GM21717 (cell line): Measurements from ENCODE around the gene STK11.

Experiments
- ATAC-seq: cut with Tn5 transposase; IDR thresholded peaks from one replicate; pipeline ENCODE4 v1.9.1; 2021; ENCODE audit warnings: mild to moderate bottlenecking, moderate library complexity; ENCODE audit not compliant: unreplicated experiment

STK11 gene

GRCh38 chr19:1224047-1224825 is 18.7 kb downstream of the STK11 start:
- no peak for ATAC-seq

DNA sequence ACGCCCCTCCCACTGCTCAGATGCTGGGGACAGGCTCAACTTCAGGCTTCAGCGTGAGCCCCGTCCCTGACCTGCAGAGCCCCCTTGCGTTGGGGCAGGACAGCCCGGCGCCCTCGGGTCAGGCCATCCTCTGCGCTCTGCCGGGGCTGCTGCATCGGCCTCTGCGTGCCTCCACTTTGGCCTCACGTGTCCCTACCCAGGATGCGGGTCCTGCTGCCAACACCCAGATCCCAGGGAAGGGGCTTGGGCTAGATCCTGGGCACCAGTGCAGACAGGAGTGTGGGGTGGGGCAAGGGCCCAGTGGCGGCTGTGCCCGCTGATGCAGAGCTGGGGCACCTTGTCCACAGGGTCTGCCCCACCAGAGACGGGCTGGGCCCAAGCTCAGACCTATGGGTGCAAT is 19.3 kb downstream of the STK11 start:
- ATAC-seq: no peak

- no peak for ATAC-seq
These were observed 20.1 kb downstream of the STK11 start for GRCh38 chr19:1225440-1226226.

DNA sequence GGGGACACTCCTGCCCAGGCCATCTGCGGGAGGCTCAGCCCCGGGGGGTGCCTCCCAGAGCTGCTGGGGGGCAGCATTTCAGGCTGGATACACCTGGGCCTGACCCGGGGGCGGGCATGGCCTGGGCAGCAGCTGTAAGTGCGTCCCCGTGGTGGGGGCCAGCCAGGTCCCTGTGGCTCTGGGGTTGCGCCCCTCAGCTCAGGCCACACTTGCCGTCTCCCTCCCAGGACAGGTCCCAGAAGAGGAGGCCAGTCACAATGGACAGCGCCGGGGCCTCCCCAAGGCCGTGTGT is 20.6 kb downstream of the STK11 start:
- no peak for ATAC-seq

GRCh38 chr19:1226522-1227303 is 21.1 kb downstream of the STK11 start:
- no peak for ATAC-seq

DNA sequence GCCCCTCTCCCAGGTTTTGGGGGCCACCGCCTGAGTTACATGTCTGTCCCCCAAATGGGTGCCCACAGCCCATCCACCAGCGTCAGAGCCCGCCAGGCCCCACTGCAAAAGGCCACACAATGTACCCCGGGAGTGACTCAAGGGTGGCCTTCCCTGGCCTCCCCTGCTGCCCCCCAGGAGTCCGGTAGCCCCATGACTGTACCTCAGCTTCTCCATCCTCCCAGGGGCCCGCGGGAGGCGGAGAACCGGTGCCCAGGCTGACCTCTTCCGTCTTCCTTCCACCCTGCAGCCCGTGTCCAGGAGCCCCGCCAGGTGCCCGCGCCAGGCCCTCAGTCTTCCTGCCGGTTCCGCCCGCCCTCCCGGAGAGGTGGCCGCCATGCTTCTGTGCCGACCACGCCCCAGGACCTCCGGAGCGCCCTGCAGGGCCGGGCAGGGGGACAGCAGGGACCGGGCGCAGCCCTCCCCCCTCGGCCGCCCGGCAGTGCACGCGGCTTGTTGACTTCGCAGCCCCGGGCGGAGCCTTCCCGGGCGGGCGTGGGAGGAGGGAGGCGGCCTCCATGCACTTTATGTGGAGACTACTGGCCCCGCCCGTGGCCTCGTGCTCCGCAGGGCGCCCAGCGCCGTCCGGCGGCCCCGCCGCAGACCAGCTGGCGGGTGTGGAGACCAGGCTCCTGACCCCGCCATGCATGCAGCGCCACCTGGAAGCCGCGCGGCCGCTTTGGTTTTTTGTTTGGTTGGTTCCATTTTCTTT is 21.9 kb downstream of the STK11 start:
- no peak for ATAC-seq

GRCh38 chr19:1228161-1228957 is 22.8 kb downstream of the STK11 start:
- no peak for ATAC-seq

- ATAC-seq: no peak
These were observed 23.7 kb downstream of the STK11 start for GRCh38 chr19:1229056-1229923.

DNA sequence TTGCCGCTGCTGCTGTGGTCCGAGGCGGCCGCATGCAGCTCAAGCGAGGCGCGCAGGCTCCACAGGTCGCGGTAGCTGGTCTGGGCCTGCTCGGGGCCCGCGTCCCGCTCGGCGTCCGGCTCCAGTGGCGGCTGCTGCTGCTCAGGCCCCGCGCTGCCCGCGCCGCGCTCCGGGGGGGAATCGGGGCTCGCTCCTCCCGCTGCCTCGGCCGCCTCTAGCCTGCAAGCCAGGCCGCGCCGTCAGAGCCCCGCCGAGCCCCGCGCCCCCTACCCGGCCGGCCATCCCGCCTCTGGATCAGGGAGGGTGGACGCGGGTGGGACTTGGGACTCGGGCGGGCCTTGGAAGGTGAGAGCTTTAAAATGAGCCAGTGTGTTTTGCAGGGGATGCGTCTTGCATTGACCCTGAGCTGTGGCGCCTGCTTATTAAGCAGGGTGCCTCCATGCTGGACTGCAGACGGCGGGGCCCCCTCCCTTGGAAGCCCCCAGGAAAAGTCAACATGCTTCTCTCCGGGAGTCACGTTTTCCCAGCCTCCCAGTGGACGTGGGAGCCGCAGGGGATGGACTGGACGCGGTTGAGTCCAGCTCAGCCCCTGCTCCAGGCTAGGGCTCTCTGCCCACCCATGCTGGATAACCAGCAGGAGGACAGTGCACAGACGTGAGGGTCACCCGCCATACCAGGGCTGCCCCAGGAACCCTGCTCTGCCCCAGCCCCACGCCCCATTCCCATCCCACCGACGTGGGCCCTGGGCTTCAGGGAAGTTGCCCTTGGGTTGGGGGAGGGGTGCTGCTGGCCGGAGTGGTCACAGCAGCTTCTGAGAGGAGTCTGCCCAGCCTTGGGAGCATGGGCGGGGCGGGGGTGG is 24.6 kb downstream of the STK11 start:
- no peak for ATAC-seq

DNA sequence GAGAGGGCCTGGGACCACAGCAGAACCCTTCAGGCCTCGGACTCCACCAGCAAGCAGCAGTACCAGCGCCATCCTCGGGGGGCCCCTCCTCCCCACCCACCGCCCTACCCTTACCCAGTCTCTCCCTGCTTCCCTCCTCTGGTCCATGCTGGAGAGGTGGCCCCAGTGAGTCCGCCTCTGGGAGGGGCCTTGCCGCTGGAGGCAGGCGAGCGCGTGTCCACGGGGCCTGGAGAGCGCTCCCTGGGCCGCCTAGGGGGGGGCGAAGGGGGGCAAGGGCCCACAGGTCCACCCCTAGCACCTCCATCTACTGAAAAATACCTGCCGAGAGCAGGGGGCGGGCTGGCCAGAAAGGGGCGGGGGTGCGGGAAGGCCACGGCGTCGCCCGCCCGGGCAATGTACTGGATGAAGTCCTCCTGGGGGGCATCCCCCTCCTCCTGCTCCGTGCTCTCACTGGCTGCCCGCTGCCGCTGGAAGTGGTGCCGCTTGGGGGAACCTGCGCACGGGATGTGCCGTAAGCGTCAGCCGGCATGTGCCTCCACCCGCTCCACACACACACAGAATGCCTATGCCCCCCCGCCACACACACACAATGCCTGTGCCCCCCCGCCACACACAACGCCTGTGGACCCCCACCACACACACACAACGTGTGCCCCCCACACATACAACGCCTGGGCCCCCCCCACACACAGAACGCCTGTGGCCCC is 25.4 kb downstream of the STK11 start:
- ATAC-seq: no peak

DNA sequence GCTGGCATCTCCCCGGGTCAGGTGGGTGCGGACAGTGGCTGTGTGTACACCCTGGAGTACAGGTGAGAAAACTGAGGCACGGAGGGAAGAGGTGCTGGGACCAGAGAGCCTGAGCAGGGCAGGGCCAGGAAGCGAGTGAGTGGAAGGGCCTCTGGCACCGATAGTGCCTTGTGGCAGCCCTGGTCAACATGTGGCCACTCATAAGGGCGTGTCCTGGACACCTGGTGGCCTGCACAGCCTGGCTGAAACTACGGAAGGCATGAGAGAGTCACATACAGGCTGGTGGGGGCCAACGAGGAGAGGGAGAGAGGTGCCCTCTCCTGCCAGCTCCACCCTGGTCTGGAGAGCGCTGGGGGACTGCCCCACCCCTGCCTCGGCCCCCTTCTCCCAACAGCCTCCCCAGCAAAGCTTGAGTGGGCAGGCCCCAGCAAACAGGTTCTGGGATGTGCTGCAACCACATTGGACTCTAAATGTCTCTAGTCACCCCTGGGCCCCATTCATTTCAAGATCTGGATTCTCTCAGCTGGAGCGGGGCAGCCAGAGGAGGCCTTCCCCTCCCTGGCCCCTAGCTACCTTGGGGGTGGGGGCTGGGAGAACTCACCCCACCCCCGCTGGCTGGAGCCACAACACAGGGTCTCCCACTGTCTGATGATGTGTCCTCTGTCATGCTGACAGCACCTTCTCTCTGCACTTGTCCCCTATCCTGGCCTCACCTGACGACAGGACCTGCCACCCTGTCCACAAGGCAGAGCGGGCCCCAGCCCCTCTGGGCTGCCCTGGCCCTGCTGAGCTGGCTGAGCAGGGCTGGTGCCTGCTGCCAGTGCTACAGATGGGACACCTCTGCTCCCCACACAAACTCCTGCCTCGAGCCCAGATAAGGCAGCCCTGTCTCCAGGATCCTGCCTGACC is 26.4 kb downstream of the STK11 start:
- ATAC-seq: no peak

GRCh38 chr19:1232652-1233072 is 27.1 kb downstream of the STK11 start:
- ATAC-seq: no peak

DNA sequence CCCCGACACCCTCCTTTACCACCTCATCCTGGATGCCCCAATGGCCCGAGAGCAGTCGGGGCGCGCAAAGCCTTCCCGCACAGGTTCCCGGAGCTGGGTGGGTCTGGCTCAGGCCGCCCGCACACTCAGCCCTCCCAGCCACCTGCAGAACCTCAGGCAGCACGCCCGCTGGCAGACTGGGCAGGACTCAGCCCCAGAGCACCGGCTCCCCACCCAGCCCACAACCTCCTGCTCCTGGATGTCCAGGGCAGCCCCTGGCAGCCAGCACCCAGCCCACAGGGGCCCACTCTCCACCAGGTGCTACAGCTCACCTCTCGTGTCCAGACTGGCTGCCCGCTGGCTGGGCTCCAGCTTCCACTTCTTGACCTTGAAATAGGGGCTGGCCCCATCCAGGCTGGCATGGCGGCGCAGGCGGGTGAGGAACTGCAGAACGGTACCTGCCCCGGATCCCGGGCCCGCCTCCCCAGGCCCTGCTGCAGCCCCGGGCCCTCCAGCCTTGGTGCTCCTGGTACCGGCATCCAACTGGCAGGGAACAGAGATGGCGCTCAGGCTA is 27.6 kb downstream of the STK11 start:
- ATAC-seq: no peak

- no peak for ATAC-seq
These were observed 28.7 kb downstream of the STK11 start for GRCh38 chr19:1234051-1234954.

- no peak for ATAC-seq
These were observed 29.4 kb downstream of the STK11 start for GRCh38 chr19:1234955-1235380.
